ENCODE results near the gene VIM. TPM values are rescaled to one million over a fixed set of nuclear protein-coding genes. Genes with fewer than 3 reads are reported as not detected.

The VIM gene
- total RNA-seq, 1 donor from 2014 or later = 115 TPM

- DNase-seq (ENCODE audit: low read depth) (no peak), FAIRE-seq (no peak)
- no peak for TF ChIP-seq CTCF (IDR thresholded peaks at IDR 0.05; ENCODE audit: insufficient read depth, low read length, severe bottlenecking)
- no peaks in the 10 kb centered on the region for H3K27me3 ChIP-seq (ENCODE audit: control insufficient read depth, insufficient read depth, low read length)
- no peak overlapping the region for H3K4me3 ChIP-seq (ENCODE audit: low read depth, low read length)
- peaks cover 12% of the 10 kb centered on the region for H3K36me3 ChIP-seq (ENCODE audit: control insufficient read depth, insufficient read depth, low read length)
Measured at GRCh38 chr10:17237915-17238444, 9.9 kb downstream of the VIM start.

GRCh38 chr10:17238445-17239291, 10.6 kb downstream of the VIM start:
- TF ChIP-seq CTCF (IDR thresholded peaks at IDR 0.05; ENCODE audit: insufficient read depth, low read length, severe bottlenecking) = no peak
- H3K36me3 ChIP-seq (ENCODE audit: control insufficient read depth, insufficient read depth, low read length) = peaks cover 10% of the 10 kb centered on the region
- H3K4me3 ChIP-seq (ENCODE audit: low read depth, low read length) = no peak overlapping the region
- no peaks in the 10 kb centered on the region for H3K27me3 ChIP-seq (ENCODE audit: control insufficient read depth, insufficient read depth, low read length)
- no peak for DNase-seq (ENCODE audit: low read depth)
- FAIRE-seq = no peak

- no peak overlapping the region for H3K4me3 ChIP-seq (ENCODE audit: low read depth, low read length)
- no peak for TF ChIP-seq CTCF (IDR thresholded peaks at IDR 0.05; ENCODE audit: insufficient read depth, low read length, severe bottlenecking)
- no peak for DNase-seq (ENCODE audit: low read depth)
- FAIRE-seq = no peak
- H3K27me3 ChIP-seq (ENCODE audit: control insufficient read depth, insufficient read depth, low read length) = no peaks in the 10 kb centered on the region
- peaks cover 9% of the 10 kb centered on the region for H3K36me3 ChIP-seq (ENCODE audit: control insufficient read depth, insufficient read depth, low read length)
Measured at GRCh38 chr10:17239345-17240085, 11.5 kb downstream of the VIM start.

GRCh38 chr10:17240096-17240495, 12.1 kb downstream of the VIM start:
- Histone ChIP-seq H3K36me3 (ENCODE audit: control insufficient read depth, insufficient read depth, low read length) (peaks cover 6% of the 10 kb centered on the region), H3K27me3 (ENCODE audit: control insufficient read depth, insufficient read depth, low read length) (no peaks in the 10 kb centered on the region), H3K4me3 (ENCODE audit: low read depth, low read length) (no peak overlapping the region)
- no peak for FAIRE-seq
- DNase-seq (ENCODE audit: low read depth) = no peak
- TF ChIP-seq CTCF (IDR thresholded peaks at IDR 0.05; ENCODE audit: insufficient read depth, low read length, severe bottlenecking) = no peak

GRCh38 chr10:17240616-17241015, 12.6 kb downstream of the VIM start:
- FAIRE-seq (no peak), DNase-seq (ENCODE audit: low read depth) (no peak)
- H3K4me3 ChIP-seq (ENCODE audit: low read depth, low read length) = no peak overlapping the region
- no peak for TF ChIP-seq CTCF (IDR thresholded peaks at IDR 0.05; ENCODE audit: insufficient read depth, low read length, severe bottlenecking)
- no peaks in the 10 kb centered on the region for H3K27me3 ChIP-seq (ENCODE audit: control insufficient read depth, insufficient read depth, low read length)
- peaks cover 3% of the 10 kb centered on the region for H3K36me3 ChIP-seq (ENCODE audit: control insufficient read depth, insufficient read depth, low read length)
